Tibial artery (tissue), 4 donors: ENCODE results near the gene ODAD4.

Experiments
- DNase-seq, 2 donors: peaks; one replicate each; pipeline ENCODE4 v3.0.0-alpha.2; 2019
- H3K27ac ChIP-seq, 2 donors: fragments of 200-600 bp; sonication (generic) in 1 of 2; 1 replicate in 1 of 2; 2 replicates in 1 of 2; pipeline ENCODE4 v1.5.1; 2018 to 2019; ENCODE audit warnings: mild to moderate bottlenecking in 1 of 2
- H3K27me3 ChIP-seq, 2 donors: fragments of 200-600 bp; sonication (generic) in 1 of 2; one replicate each; pipeline versions ENCODE4 v1.5.1 to v1.6.0; 2016 to 2019
- H3K36me3 ChIP-seq, 3 donors: fragments of 200-600 bp; sonication (generic) in 2 of 3; one replicate each; pipeline ENCODE4 v1.5.1; 2016 to 2019; ENCODE audit warnings: mild to moderate bottlenecking in 2 of 3
- H3K4me1 ChIP-seq, 4 donors: fragments of 200-600 bp; sonication (generic) in 2 of 4; 1 replicate in 3 of 4; 2 replicates in 1 of 4; pipeline ENCODE4 v1.5.1; 2016 to 2019
- H3K4me3 ChIP-seq, 2 donors: fragments of 200-600 bp; sonication (generic) in 1 of 2; 1 replicate in 1 of 2; 2 replicates in 1 of 2; pipeline ENCODE4 v1.5.1; 2018 to 2019; ENCODE audit warnings: mild to moderate bottlenecking in 2 of 2
- H3K9me3 ChIP-seq, 3 donors: fragments of 200-600 bp; sonication (generic) in 1 of 3; one replicate each; pipeline ENCODE4 v1.5.1; 2016 to 2019
- intact Hi-C: fragments of 100-400 bp; cut with DNase I; formaldehyde crosslinking; loops from one replicate; pipeline ENCODE4 v1.15.0; 2023; ENCODE audit warnings: low total_unique reads
- TF ChIP-seq, protein P1 (sequence below), 2 experiments: fragments of 200-600 bp in 1 of 2; fragments of 450-650 bp in 1 of 2; IDR thresholded peaks; one replicate each; pipeline ENCODE4 v1.5.1; 2017 to 2019; ENCODE audit warnings: antibody characterized with exemption in 2 of 2, mild to moderate bottlenecking in 1 of 2, moderate library complexity in 1 of 2

The ODAD4 gene

DNA sequence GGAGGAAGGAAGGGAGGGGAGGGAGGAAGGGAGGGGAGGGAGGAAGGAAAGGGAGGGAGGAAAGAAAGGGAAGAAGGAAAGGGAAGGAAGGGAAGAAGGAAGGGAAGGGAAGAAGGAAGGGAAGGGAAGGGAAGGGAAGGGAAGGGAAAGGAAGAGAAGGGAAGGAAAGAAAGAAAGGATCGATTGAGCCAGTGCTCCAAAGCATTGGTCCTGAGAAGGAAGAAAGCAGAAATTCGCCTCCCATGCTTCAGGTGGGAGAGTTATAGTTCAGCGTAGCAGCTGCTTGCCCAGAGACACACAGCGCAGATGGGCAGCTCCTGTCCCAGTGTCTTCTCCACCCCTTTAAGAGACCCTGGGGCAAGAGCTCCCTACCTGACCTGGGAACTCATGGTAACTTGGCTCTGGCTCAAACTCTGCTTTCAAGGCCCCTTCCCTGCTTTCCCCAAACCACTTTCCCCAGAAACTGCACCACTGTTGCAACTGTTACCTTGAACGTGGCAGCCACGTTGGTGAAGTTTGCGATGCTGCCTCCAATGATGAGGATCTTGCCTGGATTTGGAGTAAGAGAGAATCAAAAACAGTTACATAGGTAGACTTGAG is 26.1 kb upstream of the ODAD4 start:
- no peak overlapping the region for H3K27ac ChIP-seq
- DNase-seq, result no peak
- H3K4me3 ChIP-seq, result no peak overlapping the region
- intact Hi-C loops, result no loop called here
- H3K9me3 ChIP-seq, result no peaks in the 10 kb centered on the region
- peaks cover 55 to 100% (median 87%) of the 10 kb centered on the region in 3 donors for H3K36me3 ChIP-seq
- H3K27me3 ChIP-seq, result no peaks in the 10 kb centered on the region
- H3K4me1 ChIP-seq, result no peaks in the 10 kb centered on the region
- TF ChIP-seq, protein P1, sequence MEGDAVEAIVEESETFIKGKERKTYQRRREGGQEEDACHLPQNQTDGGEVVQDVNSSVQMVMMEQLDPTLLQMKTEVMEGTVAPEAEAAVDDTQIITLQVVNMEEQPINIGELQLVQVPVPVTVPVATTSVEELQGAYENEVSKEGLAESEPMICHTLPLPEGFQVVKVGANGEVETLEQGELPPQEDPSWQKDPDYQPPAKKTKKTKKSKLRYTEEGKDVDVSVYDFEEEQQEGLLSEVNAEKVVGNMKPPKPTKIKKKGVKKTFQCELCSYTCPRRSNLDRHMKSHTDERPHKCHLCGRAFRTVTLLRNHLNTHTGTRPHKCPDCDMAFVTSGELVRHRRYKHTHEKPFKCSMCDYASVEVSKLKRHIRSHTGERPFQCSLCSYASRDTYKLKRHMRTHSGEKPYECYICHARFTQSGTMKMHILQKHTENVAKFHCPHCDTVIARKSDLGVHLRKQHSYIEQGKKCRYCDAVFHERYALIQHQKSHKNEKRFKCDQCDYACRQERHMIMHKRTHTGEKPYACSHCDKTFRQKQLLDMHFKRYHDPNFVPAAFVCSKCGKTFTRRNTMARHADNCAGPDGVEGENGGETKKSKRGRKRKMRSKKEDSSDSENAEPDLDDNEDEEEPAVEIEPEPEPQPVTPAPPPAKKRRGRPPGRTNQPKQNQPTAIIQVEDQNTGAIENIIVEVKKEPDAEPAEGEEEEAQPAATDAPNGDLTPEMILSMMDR (IDR thresholded peaks at IDR 0.05), result no peak

DNA sequence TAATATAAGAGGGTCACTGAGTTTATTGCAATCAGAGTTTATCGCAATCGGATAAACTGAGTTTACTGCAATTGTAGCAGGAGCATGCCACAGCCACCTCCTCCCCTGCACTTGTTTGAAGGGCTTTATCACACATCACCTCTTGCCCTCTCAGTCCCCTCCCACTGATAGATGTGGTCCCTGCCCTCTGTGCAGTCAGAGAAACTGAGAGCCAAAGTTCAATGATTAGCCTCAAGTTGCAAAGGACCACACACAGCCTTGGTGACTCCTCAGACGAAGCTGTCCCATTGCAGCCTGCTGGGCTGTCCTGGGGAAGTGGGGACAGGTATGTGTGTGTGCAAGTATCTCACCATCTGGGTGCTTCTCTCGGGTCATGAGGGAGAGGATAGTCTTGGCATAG is 25.2 kb upstream of the ODAD4 start:
- H3K27me3 ChIP-seq, result no peaks in the 10 kb centered on the region
- no peak overlapping the region for H3K4me3 ChIP-seq
- TF ChIP-seq, protein P1 (IDR thresholded peaks at IDR 0.05), result no peak
- intact Hi-C loops, result no loop called here
- no peak overlapping the region for H3K27ac ChIP-seq
- peaks cover 59 to 100% (median 87%) of the 10 kb centered on the region in 3 donors for H3K36me3 ChIP-seq
- no peaks in the 10 kb centered on the region for H3K9me3 ChIP-seq
- H3K4me1 ChIP-seq, result no peaks in the 10 kb centered on the region
- DNase-seq, result no peak

DNA sequence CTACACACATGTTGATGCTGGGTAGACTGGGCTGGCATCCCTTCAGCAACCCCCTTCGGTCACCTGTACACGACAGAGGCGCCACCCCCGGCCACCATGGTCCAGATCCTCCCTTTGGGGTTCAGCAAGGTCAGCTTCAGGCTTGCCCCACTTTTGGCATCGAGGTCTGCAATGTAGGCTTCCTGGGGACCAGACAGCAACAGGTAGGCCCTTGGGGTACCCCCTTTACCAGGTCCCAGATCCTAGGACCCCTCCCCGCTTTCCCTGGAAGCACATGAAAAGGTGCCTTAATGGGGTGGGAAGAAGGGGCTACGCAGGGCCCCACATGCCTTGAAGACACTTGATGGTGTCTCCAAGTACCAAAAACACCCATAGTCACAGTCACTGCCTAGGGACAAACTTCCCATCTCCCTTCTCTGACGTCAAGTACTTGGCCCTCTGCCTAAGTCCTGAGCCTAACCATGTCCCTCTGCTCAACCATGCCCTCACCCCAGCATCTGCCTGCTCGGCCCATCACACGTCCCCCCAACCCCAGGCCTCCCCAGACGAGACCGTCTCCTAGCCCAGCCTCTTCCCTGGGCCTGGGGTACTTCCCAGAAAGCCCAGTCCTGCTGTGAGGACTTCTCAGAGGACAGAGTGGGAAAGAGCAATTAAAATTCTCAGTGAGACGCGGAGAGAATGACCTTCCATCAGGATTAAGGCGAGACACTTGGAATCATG is 23.8 kb upstream of the ODAD4 start:
- DNase-seq, result no peak
- H3K4me1 ChIP-seq, result no peaks in the 10 kb centered on the region
- H3K27me3 ChIP-seq, result no peaks in the 10 kb centered on the region
- H3K36me3 ChIP-seq, result peaks cover 65 to 100% (median 88%) of the 10 kb centered on the region in 3 donors
- TF ChIP-seq, protein P1 (IDR thresholded peaks at IDR 0.05), result no peak
- intact Hi-C loops, result no loop called here
- H3K27ac ChIP-seq, result no peak overlapping the region
- no peaks in the 10 kb centered on the region for H3K9me3 ChIP-seq
- H3K4me3 ChIP-seq, result no peak overlapping the region

DNA sequence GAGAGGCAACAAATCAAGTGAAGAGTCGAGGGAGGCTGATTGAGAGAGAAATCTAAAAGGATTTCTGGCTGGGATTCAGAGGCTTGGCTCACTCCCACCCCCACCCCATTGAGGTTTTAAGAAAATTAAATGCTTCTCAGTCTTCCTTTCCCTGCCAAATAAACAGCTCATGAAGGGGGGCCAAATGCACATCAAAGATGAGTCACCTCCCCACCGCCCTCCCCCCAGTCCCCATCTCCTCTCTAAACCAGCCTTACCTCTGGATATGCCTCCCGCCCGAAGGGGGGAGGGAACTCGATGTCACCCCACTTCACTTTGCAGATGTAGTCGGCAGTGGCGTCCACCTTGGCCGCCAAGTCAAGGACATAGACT is 23.2 kb upstream of the ODAD4 start:
- peaks cover 70 to 100% (median 88%) of the 10 kb centered on the region in 3 donors for H3K36me3 ChIP-seq
- intact Hi-C loops, result no loop called here
- no peaks in the 10 kb centered on the region for H3K9me3 ChIP-seq
- H3K4me1 ChIP-seq, result no peaks in the 10 kb centered on the region
- no peak overlapping the region for H3K4me3 ChIP-seq
- TF ChIP-seq, protein P1 (IDR thresholded peaks at IDR 0.05), result no peak
- DNase-seq, result no peak
- no peak overlapping the region for H3K27ac ChIP-seq
- no peaks in the 10 kb centered on the region for H3K27me3 ChIP-seq

DNA sequence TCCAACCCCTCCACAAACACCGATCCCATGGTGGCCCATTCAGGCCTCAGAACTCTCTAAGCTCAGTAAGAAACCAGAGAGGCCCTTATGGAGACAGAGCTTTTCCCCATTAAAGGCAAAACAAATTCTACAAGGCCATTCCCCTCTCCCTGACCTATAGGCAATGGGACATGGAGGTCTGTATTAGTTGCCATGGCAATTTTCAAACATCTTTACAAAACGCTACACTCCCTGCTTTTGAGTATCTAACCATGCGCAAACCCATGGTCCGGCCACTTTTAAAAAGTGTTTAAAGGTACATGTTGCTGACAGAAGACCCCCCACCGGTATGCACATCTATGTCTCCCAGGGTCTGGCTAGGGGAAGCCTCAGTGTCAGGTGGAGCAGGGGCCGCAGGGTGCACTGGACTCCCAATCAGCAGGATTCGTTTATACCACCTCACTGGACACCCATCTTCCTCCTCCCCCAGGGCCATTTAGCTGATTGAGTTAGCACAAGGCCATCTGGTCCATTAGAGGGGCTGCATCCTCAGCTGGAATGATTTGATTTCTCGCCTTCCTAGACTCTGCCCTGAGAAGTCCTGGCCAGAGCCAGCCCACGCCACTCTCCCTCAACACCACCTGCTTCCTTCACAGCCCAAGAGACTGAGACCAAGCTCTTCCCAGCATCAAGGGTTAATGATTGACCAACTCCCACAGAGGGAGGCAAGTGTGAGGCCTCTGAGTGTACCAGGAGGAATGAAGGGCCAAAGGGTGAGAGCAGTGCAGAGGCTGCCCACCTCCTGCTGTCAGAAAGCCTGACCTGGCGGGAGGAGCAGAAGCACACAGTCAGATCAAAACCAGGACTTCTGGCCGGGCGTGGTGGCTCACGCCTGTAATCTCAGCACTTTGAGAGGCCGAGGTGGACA is 22.5 kb upstream of the ODAD4 start:
- Histone ChIP-seq H3K27ac (no peak overlapping the region), H3K36me3 (peaks cover 76 to 100% (median 88%) of the 10 kb centered on the region in 3 donors), H3K9me3 (no peaks in the 10 kb centered on the region), H3K4me1 (no peaks in the 10 kb centered on the region), H3K27me3 (no peaks in the 10 kb centered on the region), H3K4me3 (no peak overlapping the region)
- TF ChIP-seq, protein P1 (IDR thresholded peaks at IDR 0.05), result no peak
- no peak for DNase-seq
- intact Hi-C loops, result no loop called here
